ENCODE measurements around the gene TMEM225B.
"Not testable (repeated sequence)": the region's sequence is repeated elsewhere in the genome, so short reads cannot be mapped to it uniquely, and the experiment has no call there.

TMEM225B gene

DNA sequence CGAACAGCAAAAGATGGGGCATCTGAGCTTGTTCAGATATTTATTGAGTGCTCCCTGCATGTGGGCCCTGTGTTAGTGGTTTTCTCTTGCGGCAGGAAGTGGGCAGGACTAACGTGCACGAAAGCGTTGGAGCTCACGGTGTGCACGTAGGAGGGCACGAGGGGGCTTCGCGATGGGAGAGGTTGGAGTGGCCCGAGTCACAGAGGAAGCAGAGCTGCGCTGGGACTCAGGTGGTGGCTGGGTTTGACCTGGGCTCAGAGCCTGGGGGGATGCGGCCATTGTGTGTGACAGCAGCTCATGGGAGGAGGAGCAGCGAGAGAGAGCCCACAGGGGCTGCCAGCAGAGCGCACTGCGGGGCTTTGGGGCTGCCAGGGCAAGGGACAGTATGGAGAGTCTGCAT, 26.4 kb downstream of the TMEM225B start:
- peak; percentile 66 for DNase-seq

DNA sequence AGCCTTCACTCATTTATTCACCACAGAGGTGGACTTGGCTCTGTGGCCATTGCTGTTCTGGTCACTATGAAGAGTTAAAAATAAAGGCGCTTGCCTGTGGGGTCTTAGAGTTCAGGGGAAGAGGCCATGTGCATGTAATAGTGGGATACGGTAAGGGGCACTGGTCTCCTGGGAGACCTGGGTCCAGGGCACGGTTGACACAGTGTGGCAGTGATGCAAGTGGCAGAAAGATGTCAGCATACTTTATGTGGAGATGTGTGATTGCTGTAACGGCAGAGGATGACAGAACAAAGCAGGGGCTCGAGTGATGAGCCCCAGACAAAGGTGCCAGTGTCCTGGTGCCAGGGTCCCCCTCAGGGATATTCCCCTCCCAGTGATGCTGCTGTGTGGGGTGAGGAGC, 27.3 kb downstream of the TMEM225B start:
- no peak for DNase-seq

- DNase-seq = no peak
Measured at GRCh38 chr7:99625961-99626360, 27.9 kb downstream of the TMEM225B start.

DNA sequence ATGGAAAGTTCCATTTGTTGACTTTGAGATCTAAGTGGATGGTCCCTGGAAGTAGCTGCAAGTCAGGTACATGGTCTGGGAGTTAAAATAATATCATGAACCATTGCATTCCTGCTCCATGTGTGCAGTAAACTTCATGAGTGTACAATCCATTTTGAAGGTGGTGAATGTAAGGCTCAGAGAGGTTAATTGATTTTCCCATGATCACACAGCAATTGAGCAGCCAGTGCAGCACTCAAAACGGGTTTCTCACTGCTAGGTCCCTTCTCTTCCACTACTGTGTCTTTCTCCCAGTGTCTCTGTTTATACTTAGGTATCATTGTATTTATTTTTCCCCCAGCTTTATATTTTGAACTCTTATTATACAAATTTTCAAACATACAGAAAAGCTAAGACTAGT, 28.6 kb downstream of the TMEM225B start:
- no peak for DNase-seq

DNA sequence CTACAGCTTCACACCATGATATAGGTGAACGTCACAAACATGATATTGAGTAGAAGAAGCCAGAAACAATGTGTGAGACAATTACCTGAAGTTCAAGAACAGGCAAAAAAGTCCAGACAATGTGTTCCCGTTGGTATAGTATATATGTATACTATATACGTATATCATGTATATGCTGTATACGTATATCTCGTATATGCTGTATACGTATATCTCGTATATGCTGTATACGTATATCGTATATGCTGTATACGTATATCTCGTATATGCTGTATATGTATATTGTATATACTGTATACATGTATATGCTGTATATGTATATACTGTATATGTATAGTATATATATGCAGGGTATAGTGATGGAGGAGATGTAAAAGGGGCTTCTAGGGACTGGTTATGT, 29.4 kb downstream of the TMEM225B start:
- no peak for DNase-seq

DNA sequence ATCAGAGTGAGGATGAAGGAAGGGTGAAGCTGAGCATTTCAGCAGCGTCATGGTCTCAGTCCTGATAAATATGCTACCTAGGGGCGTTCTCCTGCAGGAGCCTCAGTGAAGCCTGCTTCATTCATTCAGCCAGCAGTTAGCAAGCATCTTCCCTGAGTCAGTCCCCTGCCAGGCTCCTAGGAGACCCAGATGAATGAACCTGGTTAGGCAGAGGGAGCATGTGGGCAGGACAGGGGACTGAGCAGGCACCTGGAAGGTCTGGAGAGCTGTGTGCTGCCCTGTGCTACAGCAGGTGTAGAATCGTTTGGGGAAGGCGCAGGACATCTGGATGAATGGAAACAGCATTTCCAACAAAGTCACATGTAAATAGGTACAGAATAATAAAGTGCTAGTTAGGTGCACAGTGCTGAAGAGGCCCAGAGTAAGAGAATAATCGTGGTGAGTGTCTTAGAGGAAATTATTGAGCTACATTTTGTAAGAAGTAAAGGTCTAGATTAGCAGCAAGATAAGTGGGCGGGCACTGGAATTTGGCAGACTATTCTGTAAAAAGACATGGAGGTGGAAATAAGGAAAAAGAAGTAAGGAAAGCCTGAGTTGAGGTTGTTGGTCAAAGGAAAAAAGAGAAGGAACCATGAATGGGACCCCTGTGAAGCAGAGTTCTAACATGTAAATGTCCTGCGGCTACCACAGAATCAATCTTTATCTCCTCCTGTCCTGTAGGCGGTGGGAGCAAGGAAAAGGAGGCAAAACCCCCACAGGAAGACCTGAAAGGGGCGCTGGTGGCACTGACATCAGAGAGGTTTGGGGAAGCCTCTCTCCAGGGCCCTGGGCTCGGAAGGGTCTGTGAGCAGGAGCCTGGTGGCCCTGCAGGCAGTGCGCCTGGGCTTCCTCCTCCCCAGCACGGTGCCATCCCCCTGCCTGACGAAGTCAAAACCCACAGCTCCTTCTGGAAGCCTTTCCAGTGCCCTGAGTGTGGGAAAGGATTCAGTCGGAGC, 30.7 kb downstream of the TMEM225B start:
- no peak for DNase-seq

GRCh38 chr7:99629643-99630042, 31.6 kb downstream of the TMEM225B start:
- no peak for DNase-seq

GRCh38 chr7:99631295-99632109, 33.4 kb downstream of the TMEM225B start:
- no peak for DNase-seq

DNA sequence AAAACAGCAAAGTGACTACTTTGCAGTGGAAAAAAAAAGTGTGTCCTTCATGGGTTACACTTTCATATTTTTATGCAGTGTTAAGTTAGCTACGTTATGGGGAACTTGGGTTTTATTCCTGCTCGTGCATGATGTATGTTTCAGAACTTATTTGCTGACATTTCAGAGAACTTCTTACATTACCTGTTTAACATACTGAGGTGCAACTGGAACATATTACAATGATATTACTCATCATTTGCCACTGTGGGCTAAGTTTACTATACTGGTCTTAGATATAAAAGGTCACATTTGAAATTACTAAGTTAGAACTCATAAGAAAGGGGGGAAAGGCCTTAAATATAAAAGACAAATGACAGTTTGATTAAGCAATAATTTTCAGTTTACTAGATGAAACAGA, 39.3 kb downstream of the TMEM225B start:
- DNase-seq = not testable (repeated sequence)

GRCh38 chr7:99638731-99639130, 40.7 kb downstream of the TMEM225B start:
- no peak for DNase-seq

DNA sequence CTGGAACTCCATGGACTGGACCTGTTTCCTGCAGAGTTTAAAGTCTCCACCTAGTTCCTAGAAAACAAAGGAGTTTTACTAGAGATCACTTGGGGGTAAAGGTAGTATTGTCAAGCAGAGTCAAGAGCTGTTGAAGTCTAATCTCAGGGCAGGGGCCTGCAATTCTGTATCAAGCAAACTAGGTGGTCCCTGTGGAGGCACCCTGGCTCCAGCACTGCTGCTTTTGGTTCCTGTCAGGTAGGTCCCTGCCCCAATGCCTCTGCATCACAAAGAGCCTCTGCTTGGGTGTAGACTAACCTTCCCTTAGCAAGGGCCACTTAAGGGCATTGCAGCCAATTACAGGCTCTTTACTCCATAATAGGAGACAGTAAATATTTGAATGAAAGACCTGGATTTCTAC, 41.2 kb downstream of the TMEM225B start:
- no peak for DNase-seq

DNA sequence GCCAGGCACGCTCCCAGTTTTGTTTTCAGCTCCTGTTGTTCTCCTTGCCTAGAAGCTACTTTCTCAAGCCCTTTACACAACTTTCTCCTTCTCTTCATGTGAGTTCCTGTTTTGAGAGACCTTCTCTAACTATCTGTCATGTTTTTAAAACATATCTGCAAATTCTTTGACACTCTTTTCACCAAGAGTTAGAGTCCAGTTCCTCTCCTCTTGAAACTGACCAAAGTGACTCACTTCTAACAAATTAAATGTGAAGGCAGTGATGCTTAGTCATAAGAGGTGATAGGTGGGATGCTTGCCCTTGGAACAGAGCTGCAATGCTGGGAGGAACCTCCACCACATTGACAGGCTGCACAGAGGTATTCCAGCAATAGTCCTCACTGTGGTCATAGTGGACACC, 44.0 kb downstream of the TMEM225B start:
- no peak for DNase-seq

GRCh38 chr7:99643464-99643863, 45.4 kb downstream of the TMEM225B start:
- no peak for DNase-seq

- DNase-seq = no peak
Measured at GRCh38 chr7:99644431-99644830, 46.4 kb downstream of the TMEM225B start.

- DNase-seq = no peak
Measured at GRCh38 chr7:99645590-99645989, 47.5 kb downstream of the TMEM225B start.

DNA sequence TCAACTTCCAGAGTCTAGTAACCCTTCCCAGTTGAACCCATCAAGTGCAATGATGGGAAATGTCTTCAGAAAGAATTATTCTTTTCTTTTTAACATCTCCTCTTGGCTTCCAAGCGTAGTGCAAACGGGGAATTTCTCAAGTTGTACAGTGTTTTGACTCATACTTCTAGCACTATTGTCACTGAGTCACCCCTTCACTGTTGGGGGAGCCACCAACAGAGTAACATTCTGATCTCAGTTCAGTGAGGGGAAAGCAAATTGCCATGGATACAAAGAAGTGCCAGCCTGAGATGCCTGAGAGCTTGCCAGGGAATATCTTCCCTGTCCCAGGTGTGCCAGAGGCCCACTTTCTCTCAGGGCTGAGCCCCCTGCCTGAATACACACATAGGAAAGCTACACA, 50.8 kb downstream of the TMEM225B start:
- no peak for DNase-seq

GRCh38 chr7:99651290-99651689, 53.2 kb downstream of the TMEM225B start:
- DNase-seq = no peak

- DNase-seq = no peak
Measured at GRCh38 chr7:99652671-99653070, 54.6 kb downstream of the TMEM225B start.

GRCh38 chr7:99653269-99653668, 55.2 kb downstream of the TMEM225B start:
- not testable (repeated sequence) for DNase-seq

GRCh38 chr7:99653754-99654153, 55.7 kb downstream of the TMEM225B start:
- no peak for DNase-seq

- DNase-seq = not testable (repeated sequence)
Measured at GRCh38 chr7:99654626-99655025, 56.6 kb downstream of the TMEM225B start.

DNA sequence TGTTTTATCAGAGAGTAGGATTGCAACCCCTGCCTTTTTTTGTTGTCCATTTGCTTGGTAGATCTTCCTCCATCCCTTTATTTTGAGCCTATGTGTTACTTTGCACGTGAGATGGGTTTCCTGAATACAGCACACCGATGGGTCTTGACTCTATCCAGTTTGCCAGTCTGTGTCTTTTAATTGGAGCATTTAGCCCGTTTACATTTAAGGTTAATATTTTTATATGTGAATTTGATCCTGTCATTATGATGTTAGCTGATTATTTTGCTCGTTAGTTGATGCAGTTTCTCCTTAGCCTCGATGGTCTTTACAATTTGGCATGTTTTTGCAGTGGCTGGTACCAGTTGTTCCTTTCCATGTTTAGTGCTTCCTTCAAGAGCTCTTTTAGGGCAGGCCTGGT, 59.8 kb downstream of the TMEM225B start:
- not testable (repeated sequence) for DNase-seq

Measured in CD4-positive, alpha-beta T cell treated with Interferon gamma for 1 hour (primary cell).